Stimulated activated CD8-positive, alpha-beta memory T cell treated with anti-CD3 and anti-CD28 coated beads, Interleukin-4, amount 100 ng/mL, for 4 hours (primary cell): Measurements from ENCODE around the gene CKAP5.

Source experiments
- DNase-seq, 2 donors: peaks; one replicate each; pipeline ENCODE4 v3.0.0-alpha.2; 2020; ENCODE audit warnings: low read depth in 2 of 2, low spot score in 1 of 2

The CKAP5 gene

DNA sequence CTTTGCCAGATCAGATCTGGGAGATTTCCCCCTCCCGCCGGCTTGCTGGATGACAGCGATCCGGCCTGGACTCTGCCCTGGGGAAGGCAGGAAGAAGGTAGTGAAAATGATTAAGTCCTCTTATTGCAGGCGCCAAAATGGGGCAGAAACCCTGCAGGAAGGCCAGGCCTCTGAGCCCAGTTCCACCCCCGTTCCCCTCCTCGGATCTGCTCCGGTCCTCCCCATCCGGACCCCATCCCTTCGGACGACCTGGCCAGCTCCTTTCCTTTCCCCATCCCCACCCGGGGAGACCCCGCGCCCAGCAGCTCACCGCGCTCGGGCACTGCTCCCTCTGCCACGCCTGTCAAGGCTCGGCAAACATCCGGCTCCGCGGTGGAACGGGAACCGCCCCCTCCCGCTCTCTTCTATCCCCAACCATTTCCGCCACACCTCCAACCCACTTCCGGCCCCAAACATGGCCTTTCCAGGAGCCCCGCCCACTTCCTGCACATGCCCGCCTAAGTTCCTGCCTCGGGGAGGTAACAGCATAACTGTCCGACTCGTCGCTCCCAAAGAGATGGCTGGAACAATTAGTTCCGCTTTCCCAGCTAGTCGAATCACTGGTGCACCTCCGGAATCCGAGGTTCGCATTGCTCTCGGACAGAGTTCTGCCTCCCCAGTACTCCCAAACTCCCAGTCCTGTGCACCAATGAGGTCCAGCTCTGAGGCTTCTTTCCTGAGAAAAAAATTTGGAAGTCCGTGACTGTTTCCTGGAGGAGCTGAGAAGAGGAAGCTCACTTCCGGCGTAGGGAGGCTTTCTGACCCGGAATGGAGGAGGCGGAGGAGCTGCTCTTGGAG is 145.6 kb downstream of the CKAP5 start, which contains the start of the genes ARHGAP1 and ZNF408:
ARHGAP1 (minus strand) TSS at position 379 of the 837 bp plus-strand sequence. CDS start 4,512 bp downstream, outside the sequence.
ZNF408 (plus strand) TSS at position 791 of the 837 bp plus-strand sequence; CDS start at position 808, 17 bp downstream.
- DNase-seq, result peak; percentile 98 to 99

DNA sequence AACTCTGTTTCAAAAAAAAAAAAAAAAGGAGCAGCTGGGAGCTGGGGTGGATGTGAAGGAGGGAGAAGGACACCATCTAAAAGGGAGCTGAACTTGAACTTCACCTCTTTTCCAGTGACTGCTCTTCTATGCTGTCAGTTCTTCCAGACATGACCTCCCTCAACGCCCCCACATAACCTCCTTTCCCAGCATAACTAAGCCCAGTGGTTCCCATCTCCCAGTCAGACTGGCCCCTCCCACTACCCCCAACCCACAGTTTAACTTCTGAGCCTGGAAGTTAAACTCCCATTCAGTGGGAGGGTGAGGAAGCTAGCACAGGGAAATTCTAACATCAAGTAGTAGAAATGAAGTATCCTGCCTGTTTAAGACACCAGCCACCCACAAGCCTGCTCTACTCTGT is 147.5 kb downstream of the CKAP5 start:
- DNase-seq, result no peak

DNA sequence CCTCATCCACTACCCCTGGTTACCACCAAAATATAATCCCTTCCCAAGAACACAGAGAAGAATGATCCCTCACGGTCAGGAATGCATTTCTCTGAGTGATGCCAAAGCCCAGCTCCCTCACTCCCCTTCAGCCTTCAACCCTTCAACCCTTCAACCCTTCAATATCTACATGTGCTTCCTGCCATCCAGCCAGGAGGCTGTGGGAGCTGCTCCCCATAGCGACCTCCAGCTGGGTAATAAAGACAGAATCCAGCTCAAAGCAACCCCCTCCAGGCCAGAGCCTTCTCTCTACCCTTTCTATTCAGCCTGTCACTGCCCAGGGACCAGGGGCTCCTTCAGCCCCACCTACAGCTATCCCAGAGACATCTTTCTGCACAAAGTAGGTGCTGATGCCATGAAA is 148.4 kb downstream of the CKAP5 start:
- DNase-seq, result no peak

DNA sequence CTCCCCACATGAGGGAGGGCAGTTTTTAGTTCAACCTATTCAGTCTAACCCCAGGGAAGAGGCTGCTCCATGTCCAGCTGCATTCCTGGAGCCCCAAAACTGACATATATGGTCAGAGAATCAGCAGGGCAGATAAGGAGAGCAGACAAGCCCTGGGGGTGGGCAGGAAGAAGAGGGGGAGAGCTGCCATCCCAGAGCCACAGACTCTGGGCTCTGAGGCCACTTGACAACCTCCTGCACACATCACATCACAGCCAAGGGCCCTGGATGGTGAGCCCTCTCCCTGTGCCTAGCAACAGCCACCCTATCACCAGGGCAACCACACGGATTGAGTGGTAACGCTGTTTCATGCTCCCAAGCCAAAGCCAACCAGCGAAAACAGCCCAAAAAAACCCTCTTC is 148.8 kb downstream of the CKAP5 start:
- no peak for DNase-seq

DNA sequence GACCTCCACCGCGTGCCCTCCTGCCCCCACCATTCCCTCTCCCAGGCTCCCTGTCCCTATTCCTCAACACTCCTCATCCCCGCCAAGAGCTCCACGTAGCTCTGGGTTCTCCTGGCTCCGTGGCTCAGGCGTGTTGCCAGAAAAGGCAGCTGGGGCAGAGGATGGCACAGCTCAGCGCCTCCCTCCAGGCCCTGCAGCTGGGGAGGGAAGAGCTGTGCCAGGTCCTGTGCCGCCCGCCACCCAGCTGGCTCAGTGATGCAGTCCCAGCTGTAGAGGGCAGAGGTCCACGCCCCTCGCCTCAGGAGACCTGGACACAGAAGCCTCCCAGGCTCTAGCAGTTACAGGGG is 149.9 kb downstream of the CKAP5 start:
- DNase-seq, result no peak

DNA sequence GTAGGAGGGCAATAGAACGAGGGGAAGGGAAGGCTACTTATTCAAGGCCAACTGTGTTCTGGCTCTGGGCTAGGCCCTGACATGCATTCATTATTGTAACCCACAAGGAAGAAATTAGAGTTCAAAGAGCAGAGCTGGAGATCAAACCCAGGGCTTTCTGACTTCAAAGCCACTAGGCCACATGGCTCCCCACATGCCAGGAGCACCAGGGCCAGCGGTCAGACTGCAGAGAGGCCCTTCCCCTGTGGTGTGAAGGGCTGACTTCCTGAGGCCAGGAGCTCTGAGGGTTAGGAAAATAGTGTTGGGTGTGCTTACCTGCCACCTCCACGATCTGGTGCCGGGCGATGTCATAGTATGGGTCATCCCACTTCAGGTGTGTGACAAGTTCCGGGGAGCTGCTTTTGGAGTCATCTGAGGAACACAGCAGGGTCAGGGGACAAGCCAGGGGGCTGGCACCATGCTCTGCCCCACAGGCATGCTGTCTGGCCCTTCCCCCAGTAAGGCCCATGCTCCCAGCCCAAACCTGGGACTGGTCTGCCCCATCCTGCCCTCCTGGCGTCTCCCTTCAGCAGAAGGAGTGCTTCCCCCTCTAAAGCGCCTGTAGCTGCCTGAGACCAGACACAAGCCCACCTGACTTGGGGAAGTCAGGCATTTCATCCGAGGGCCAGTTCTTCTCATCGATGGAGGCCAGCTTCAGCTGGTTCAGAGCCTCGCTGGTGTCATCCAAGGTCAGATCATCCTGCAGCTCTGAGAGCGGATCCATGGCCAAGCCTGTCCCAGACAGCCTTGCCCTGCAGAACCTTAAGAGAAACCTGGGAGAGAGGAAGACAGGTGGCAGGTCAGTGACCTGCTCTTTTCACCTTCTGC is 150.5 kb downstream of the CKAP5 start:
- no peak for DNase-seq

DNA sequence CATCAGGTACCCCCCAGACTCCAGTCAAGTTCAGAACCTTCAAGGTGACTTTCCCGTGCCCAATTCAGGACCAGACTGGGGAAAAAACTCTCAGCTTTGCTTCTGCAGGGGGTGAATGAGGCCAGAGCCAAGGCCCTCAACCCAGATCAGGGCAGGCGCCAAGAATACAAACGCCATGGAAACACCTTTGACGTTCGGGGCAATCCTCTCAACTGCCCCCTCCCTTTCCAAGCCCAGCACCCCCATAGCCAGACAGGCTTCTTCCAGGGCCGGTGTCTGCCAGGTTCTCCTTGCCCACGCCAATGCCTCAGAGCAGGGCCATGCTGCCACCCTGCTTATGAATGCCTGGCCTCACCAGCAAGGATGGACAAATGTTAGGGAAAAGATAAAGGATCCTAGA is 151.5 kb downstream of the CKAP5 start:
- no peak for DNase-seq

DNA sequence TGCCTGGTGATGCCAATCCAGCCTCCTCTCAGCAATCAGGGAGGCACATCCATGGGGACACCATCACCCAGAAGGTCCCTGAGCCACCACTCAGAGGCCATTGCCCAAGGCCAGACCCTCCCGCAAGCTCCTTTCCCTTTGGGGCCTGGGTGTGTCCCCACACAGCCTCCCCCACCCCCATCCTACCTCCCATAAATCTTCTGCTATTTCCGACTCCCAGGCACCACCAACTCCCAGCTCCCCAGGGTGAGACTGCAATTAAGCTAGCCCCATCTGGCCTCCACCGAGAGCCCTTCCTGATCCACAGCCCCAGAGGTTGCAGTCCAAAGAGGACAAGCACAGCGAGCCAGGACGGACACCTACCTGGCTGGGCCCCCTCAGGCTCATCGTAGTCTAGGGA is 152.0 kb downstream of the CKAP5 start:
- DNase-seq, result no peak

DNA sequence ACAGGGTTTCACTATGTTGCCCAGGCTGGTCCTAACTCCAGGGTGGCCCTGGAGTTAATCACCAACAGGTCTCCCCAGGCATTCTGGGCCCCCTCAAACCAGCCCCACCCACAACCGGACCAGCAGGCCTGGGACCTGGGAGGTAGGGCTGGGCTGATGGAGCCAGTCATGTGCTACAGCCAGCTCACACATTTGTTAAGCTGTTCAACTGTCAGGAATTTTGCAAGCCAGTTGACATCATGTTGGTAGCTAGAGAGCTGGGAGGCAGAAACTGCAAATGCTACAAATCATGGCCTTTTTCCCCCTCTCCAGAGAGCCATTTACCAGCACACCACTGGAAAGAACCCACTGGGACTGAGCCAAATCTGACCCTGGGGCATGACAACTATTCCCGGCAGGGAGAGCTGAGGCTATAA is 152.5 kb downstream of the CKAP5 start:
- DNase-seq, result no peak
